ENCODE data around the gene PRR35.

Gene PRR35

DNA sequence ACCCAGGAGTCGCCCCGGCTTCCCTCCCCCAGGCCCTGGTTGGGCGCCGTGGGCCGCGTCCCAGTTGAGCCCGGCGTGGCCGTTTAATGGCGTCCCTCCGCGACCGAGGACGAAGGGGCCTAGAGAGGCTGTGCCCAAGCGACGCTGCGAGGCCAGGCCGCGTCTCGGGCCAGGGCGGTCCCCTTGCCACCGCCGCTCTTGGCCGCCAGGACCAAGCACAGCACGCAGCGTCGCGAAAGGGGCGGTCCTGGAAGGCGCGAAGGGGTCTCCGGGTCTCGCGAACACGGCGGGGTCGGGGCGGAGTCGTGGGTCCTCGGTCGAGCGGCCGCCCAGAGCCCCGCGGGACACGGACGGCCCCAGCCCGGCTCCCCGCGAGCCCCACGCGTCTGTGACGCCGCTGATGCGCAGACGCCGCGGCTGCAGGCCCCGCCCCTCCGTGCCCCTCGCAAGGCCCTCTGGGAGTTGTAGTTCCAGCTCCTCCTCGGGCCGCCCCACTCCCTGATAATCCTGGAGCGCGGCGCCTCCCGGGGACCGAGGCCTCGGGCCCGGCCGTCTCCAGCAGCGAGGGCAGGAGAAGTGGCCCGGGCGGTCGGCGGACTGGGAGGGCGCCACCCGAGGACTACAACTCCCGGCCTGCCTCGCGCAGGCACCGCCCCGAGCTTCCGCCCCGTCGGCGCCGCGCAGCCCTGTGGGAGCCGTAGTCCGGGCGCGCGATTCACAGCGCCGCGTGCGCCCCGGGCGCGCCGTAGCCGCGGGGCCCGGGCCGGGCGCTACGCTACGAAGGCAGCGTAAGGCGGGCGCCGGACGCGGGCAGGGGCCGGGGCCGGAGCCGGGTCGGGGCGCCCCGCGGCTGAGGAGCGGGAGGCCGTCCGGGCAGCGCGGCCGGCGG, 32.9 kb upstream of the PRR35 start, which contains the start of gene CAPN15:
Gene CAPN15, plus strand, starts transcription at position 698 of the 889 bp plus-strand sequence. CDS start 19,127 bp downstream, outside the sequence.
- peak in 54 of 56 donors; percentile 51 to 95 (median 82) for DNase-seq

DNA sequence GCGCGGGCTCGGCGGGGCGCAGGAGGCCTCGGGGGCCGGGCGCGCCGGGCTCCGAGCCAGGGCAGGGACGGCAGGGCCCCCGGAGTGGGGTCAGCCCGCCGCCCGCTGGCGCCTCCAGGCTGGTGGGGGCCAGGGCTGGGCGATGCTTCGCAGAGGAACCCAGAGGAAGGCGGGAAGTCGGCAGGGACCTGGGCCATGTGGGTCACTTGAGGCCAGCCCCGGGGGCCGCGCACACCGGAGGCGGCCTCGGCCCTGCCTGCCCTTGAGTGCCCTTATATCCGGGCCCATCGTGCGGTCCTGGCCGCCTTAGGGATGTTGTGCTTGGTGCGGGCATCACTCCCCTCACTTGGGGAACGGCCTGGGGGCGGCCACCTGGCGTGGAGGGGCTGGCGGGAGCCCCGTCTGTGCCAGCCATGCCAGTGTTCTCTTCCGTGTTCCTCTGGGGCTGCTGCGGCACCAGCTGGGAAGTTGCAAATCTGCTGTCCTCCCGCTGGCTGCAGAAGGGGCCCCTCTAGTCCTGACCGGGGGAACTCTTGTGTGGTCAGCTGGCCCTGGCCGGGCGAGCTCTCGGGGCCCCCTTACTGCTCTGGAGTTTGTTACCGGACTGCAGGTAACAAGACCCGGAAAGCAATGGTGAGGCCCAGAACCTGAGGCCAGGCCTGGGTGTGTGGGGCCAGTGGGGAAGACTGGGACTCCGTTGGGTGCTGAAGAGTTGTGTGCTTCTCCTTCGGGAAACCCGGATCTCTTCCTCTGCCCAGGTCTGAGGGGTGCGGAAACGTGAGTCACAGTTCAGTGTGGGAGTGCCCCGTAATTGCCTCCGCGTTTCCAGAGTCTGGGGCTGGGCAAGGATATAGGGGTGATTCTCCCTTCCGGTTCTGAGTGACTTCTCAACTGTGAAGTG, 31.8 kb upstream of the PRR35 start:
- peak in 2 of 56 donors; percentile 21 to 37 for DNase-seq

DNA sequence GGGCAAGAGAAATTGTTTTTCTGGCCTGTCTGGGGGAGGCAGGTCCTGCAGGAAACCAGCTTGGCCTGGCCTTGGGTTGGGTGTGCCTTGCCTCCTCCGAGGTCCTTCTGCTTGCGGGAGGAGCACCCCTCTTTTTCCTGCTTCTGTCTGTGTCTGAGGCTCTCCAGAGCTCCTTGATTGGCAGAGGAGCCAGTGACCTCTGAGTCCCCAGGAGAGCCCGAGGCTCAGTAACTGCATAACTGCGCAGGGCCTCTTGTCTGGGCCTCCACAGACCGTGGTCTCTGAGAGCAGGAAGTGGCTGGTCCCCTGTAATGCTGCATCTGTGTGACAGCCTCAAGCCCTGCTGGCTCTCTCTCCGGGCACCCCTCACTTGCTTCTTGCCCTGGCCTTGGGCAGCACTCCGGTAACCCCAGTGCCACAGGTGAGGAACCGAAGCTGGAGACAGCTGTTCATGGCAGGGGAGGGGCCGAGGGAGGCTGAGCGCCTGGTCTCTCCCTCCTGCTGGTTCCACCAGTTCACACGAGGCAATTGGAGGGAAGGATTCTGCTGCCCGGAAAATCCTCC, 31.1 kb upstream of the PRR35 start:
- no peak for DNase-seq

DNA sequence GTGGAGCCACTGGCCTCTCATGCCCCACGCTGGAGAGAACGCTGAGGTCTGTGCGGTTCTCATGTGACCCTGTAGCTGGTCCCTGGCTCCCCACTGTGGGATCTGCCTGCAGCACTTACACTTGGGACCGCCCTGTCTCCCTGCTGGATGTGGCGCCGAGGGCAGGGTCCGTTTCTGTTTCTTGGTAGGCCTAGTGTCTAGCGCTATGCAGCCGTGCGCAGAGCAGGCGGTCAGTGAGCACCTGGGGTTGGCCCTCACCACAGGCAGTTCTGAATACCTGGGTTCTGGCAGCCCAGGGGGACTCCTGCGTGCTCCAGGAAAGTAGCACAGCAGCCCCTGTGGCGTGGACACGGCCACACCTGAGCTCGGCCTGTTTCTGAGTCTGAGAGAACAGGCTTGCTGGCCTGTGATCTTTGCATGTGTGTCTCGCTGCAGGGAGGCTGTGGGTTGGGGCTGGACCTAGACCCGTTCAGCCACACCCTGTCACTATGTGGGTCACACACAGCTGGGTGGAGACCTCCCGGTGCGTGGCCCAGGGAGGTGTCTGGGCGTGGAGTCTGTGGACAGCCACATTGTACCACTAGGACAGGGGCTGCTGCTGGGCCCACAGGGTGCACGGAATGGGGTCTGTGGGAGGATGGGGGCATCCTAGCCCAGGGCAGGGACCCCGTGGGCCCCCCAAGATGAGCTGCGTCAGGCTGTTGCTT, 29.9 kb upstream of the PRR35 start:
- no peak for DNase-seq

DNA sequence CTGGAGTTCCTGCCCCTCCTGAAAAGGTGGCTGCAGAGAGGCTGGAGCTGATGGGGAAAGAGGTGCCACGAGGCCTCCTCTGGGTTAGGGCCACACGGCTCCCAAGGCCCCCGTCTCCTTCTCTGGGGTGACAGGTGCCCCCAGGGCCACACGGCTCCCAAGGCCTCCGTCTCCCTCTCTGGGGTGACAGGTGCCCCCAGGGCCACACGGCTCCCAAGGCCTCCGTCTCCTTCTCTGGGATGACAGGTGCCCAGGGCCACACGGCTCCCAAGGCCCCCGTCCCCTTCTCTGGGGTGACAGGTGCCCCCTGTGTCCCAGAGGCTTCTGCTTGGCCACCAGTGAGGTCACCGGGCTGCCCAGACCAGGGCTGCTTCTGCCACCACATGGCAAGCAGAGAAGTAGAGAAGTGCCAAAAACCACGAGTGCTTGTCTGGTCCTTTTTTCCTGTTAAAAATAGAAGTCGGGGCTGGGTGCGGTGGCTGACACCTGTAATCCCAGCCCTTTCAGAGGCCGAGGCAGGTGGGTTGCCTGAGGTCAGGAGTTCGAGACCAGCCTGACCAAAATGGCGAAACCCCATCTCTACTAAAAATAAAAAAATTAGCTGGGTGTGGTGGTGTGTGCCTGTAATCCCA, 28.6 kb upstream of the PRR35 start:
- no peak for DNase-seq

DNA sequence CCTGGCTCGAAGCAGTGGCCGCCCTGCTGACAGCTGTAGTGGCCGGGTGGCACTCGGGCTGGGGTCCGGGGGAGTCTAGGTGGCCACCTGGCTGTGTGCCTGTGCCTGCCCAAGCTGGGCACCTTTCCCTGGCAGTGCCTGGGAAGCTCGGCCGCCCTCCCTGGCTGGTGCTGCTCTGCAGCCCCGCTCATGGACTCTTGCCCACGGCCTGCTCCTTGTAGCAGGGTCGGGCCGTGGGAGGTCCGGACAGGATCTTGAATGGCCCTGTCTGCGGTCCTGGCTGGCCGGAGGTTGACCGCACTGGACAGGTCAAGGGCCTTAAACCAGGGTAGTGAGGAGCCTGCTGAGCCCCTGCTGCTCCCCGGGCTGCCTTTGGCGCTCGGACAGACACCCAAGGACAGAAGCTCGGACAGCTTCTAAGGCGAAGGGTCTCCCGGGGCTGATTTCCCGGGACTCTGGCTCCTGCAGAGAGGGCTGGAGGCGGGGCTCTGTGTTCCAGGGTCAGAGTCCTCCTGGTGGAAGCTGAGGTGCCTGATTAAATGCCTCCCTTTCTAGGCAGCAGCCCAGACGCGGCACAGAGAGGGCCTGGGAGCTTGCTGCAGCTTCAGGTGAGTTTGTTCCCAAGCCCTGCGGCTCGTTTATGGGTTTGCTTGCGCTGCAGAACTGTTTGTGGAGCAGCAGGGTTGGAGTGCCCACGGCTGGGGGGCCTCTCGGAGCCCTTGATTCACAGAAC, 26.6 kb upstream of the PRR35 start:
- peak in 5 of 56 donors; percentile 8 to 50 (median 34) for DNase-seq

DNA sequence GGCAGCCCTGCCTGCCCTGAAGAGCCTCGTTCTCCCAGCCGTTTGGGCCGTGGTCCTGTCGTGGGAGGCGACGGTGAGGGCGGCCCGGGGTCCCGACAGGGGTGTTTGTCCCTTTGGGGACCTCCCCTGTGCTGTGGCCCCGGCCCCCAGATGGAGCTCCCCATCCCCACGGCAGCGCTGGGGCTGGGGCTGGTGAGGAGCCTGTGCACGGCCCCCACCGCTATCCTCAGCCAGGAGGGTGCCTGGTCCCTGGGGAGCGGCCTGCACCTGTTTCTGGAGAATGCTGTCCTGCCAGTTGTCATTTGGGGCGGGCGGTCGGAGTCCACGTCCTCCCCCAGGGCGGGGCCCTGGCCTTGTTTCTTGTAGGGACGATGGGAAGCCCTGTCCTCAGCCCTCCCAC, 26.1 kb upstream of the PRR35 start:
- DNase-seq = no peak

DNA sequence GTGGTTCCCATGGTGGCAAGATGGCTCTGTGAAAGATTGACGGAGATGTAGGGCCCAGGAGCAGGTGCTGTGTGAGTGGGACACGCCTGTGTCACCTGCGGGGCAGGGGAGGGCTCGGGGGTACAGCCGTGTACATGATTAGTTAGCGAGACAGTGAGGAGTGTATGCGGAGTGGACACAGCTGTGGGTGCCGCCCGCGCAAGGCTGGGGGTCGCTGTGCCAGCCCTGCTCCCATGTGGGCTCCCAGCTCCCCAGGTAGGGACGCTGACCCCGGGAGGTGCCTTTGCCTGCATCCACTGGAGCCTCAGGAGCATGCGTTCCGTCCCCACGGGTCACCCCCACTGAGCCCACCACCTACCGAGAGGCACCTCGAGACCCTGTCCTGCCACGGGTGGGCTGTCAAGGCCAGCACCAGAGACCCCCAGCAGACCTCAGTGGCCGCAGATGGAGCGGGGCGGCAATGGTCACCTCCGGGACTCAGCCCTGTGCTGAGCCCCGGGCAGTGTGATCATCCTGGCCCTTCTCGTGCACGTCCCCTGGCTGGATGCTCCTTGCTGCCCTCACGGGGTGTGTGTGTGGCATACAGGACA, 25.2 kb upstream of the PRR35 start:
- DNase-seq = no peak

DNA sequence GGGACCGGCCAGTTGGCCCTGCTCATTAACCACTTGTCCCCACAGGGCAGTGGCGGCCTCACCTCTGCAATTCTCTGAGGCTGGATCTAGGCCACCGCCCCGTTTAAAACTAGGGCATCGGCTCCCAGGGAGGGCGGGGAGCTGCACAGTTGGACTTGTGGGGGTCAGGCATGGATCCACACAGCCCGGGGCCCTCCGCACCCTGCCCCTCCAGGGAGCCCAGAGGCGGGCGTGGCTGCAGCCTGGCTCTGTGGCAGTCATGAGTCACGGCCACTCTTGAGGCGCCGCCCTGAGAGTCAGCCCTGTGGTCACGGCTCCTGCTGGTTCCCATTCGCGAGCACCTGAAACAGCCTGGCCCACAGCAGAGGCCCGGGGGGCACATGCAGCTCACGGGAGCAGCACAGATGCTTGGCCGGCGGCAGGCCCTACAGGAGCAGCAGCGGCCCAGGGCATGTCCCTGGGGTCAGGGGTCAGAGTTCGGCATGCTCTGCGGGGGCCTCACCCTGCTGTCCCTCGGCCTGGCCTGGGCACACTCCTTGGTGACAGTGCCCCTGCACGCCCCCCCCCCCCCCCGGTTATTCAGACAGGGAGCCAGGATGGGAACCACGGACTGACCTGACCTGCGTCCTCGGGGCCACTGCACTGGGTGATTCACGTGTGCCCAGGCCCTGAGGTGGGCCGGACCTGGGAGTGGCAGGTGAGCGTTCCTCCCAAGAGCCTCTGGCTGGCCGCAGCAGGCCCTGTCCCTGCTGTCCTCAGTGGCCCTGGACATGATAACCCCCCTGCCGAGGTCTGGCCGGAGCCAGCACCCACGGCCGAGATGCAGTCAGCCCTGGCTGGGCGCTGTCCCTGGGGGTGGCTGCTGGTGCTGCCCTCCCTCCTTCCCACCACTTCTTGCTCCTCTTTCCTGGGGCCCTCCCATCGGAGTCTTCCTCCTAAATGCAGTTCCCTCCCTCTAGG, 24.5 kb upstream of the PRR35 start:
- DNase-seq = no peak

DNA sequence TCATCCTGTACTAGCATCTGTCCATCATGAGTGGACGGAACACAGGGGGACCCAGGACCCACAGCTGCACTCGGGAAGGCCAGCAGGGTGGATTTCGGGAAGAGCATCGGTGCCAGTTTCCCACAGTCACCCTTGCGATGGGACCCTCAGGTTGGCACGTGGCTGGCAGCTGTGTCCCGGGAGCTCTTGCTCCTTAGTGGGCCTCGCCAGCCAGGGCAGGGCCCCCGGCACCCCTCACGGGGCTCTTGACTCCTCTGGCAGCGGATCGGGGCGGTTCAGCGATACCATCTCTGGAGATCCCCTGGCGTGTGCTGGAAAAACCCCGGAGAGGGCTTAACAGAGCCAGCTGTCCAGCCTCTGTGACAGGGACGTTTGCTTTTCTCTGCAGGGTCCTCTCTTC, 23.4 kb upstream of the PRR35 start:
- DNase-seq = no peak

DNA sequence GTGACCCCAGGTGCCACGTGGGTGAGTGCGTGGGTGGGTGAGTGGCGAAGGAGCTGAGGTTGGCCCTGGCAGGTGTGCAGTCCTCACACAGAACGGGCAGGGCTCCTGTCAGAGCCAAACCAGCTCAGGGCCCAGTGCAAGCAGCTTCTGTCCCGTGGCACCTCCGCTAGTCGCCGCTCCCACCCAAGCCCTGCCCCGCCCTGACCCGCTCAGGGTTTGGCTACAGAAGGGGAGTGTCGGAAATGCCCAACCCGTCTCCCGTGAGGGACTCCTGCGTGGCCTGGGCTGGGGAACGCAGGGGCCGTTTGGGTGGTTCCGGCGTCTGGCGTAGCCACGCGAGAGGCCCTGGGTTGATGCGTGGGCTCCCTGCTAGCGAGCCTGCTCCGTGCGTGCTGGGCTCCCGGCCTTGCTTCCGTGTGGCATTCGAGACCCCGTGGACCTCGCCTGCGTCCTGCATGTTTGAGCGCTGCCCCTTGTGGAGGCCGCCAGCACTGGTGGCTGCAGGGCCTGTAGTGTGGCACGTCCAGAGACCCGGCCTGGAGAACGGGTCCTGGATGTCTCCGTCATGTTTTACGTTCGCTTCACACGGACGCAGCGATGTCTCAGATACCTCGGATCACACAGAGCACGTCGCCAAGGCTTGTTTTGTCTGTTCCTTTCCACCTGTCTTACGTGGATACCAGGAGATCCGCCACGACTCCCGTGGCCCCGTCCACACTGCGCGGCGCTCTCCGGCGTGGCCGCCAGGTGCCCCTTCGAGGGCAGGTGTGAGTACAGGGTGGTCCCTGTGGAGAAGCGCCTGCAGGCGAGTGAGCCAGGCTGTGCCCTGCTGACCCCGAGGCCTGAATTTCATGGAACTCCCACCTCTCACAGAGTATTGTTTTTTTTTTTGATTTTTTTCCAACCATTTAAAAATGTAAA, 22.5 kb upstream of the PRR35 start:
- DNase-seq = no peak

DNA sequence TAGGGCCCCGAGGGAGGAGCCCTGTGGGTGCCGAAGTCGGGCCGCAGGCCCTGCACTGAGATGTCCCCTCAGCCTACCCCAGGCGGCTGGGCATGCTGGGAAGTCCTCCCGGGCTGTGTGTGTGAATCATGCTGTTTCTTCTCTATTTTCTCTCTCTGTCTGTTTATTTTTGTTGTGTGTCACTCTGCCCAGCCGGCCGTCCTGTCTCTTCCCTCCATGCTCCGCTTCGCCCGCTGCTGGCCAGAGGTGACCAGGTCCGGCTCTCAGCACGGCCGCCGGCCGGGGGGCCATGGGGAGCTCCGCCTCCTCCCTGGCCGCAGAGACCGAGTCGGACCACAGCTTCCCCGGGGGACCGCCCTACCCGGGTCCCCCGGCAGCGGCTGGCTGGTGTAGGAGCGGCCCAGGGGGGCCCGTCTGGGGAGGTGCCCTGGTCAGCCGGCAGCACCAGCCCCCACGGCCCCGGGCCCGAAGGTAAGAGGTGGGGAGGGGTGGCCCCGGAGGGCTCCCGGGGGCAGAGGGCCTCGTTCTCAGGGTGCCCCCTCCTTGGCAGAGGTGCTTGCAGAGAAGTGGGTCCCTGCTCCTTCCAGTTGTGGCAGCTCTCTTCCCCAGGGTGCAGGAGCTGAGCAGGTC, 20.2 kb upstream of the PRR35 start:
- DNase-seq = no peak

DNA sequence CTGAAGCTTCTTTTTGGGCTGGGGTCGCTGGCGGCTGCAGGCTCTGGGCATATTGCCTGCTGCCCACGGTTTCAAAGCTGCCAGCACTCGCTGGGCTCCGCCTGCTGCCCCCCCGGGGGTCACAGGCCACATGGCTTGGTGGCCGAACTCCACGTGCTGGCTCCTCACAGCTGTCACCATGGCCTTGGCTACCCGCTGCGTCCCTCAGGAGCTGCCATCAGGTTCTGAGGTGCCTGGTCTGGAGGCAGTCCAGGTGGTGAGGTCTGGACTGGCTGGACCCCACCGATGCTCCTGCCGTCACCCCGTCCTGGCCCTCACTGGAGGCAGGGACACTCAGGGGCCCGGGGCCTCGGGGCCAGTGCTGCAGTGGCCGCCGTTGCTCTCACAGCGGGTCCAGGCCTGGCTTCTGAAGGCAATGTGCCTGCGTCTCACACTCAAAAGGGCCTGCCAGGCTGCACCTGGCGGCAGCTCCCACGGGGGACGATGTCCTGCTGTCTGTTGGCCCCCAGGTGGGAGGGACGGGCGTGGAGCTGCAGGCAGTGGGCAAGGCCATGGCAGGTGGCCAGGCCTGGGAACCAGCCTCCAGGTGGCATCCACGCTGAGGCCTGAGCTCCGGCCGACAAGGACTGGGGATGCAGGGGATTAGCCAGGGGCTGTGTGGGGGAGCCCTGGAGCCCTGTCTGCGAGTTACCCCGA, 19.4 kb upstream of the PRR35 start:
- no peak for DNase-seq

DNA sequence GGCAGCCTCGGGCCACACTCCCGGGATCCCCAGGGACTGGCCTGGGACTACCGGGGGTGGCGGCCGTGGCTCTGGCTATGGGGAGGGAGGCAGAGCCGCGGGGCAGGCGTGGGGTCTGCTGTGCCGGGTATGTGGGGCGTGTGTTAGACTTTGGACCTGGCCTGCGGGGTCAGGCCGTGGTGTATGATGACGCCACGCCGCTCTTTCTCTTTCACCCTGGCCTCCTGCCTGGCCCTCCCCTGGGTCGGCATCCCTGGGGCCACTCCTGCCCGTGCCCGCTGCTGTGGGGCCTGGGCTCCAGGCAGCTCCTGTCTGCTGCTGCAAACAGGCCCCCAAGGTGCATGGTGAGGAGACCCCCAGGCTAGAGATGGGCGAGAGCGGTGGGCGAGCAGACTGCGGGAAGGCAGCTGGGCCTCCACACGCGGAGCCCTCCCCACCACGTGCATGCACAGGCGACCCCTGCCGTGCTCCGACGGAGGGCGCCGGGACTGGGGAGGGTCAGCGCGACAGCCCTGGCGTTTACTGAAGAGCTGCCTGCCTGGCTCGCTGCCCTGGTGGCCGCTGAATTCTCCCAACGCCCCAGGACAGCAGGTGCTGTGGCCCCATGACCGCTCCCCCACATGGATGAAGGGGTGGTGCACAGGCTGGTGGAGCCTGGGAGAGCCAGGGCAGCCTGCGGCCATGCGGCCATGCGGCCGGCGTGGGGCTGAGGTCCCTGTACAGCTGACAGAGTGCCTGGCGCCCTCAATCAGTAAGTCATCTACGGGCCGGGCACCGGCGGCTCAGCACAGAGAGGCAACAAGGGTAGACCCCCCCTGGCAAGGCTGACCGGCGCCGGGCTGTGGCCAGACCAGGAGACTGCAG, 16.7 kb upstream of the PRR35 start:
- no peak for DNase-seq

DNA sequence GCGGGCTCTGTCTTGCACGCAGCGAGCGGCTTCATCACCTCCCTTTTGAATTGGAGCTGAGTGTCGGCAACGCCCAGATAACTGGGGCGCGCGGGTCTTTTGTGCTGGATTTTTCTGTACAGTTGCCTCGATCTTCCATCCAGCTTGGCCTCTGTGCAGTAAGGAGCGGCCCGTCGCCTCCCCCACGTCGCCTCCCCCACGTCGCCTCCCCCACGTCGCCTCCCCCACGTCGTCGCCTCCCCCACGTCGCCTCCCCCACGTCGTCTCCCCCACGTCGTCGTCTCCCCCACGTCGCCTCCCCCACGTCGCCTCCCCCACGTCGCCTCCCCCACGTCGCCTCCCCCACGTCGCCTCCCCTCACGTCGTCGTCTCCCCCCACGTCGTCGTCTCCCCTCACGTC, 15.7 kb upstream of the PRR35 start:
- DNase-seq = no peak
